ENCODE data around the gene TNFAIP8L1.

Gene TNFAIP8L1

GRCh38 chr19:4702764-4703163, 63.4 kb downstream of the TNFAIP8L1 start:
- no peak for DNase-seq (ENCODE audit: low read depth)

- no peak for DNase-seq (ENCODE audit: low read depth)
Observed at GRCh38 chr19:4703671-4704316, 64.5 kb downstream of the TNFAIP8L1 start.

DNA sequence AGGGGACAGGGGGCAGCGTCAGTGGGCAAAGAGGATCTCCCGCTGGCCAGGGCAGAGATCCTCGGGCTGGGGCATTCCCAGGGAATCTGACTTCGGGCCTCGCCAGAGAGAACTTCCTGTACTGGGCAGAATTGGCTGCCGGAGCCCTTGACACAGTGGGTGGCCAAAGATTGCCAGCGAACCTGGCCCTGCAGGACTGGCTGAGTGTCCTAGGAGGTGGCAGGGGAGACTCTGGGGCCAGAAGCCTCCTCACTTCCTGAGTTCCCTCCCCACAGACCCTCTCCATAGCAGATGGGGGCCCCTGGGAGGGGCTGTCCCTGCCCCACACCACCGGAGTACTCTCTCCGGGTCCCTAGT, 65.0 kb downstream of the TNFAIP8L1 start:
- DNase-seq (ENCODE audit: low read depth): no peak
